ENCODE measurements around the gene UBD. TPM values are rescaled to one million over a fixed set of nuclear protein-coding genes. Genes with fewer than 3 reads are reported as not detected.

UBD gene
- total and polyA plus RNA-seq, 9 of the 15 experiments (the other 6 are each of a cell fraction or from before 2014, with no cell fraction given): not detected

DNA sequence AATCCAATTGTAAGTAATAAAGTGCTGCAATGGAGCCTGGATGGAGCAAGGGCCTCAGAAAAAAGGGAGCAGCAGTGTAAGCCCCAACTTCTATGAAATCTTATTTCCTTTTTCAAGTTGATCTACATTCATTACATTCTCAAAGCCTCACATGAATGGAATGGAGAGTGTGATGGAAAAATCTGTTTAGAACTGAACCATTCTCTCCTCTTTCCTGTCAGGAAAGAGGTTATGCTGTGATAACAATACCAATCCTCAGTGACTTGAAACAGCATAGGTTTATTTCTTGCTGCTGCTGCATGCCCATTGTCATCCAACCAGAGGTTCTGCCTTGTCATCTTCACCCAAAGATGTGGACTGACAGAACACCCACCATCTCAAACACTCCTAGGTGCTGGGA lies 16.5 kb upstream of the UBD start:
- ATAC-seq: no peak
- in situ Hi-C loops (cut with MboI): loop anchor here (25.0 kb wide), 1 partner anchor 739 kb away; no protein-coding TSS in a partner anchor

More for the DNA sequence above, 16.5 kb upstream of the UBD start:
- Histone ChIP-seq H3K9me1 (ENCODE audit: control insufficient read depth, insufficient read depth, low read length) (no peaks in the 10 kb centered on the region), H4K20me1 (replicated peaks; ENCODE audit: control insufficient read depth, insufficient read depth, low read length) (no peaks in the 10 kb centered on the region), H2AFZ (ENCODE audit: low read depth, low read length) (no peak overlapping the region), H3K4me1 (replicated peaks in 1 of 2; ENCODE audit: control insufficient read depth in 2 of 2, insufficient read depth in 2 of 2, low read length in 2 of 2) (no peaks in the 10 kb centered on the region), H3K9me3 (replicated peaks; ENCODE audit: control insufficient read depth, insufficient read depth, low read depth, low read length) (no peaks in the 10 kb centered on the region; the same call in 1 of the 2 replicates), H3K79me2 (ENCODE audit: control insufficient read depth, insufficient read depth, low read length) (no peaks in the 10 kb centered on the region), H3K36me3 (ENCODE audit: control insufficient read depth, insufficient read depth, low read length) (no peaks in the 10 kb centered on the region), H3K9ac (ENCODE audit: insufficient read depth in 1 of 2, low read depth in 2 of 2, low read length in 2 of 2) (no peak overlapping the region), H3K4me3 (no peak overlapping the region), H3K27ac (ENCODE audit: extremely low read depth, low read depth, low read length) (no peak overlapping the region), H3K4me2 (ENCODE audit: insufficient read depth, low read length) (no peak overlapping the region), H3K27me3 (ENCODE audit: control insufficient read depth in 2 of 2, insufficient read depth in 2 of 2, low read length in 2 of 2) (peaks cover 11 to 31% of the 10 kb centered on the region in 2 experiments)
- TF ChIP-seq ZNF121 (CRISPR knock-in tag; conservative IDR thresholded peaks at IDR 0.05) (no peak), HOMEZ (CRISPR knock-in tag; IDR thresholded peaks at IDR 0.05) (no peak), SNAPC5 (CRISPR knock-in tag; IDR thresholded peaks at IDR 0.05) (no peak), EWSR1 (IDR thresholded peaks at IDR 0.05; ENCODE audit: borderline replicate concordance, low read depth, partially characterized antibody) (no peak), ZFP30 (CRISPR knock-in tag; IDR thresholded peaks at IDR 0.05; ENCODE audit: borderline replicate concordance) (no peak), CHD2 (IDR thresholded peaks at IDR 0.05; ENCODE audit: low read depth, low read length) (no peak), KHSRP (IDR thresholded peaks at IDR 0.05) (no peak), PHB (CRISPR knock-in tag; IDR thresholded peaks at IDR 0.05) (no peak), NCOA2 (IDR thresholded peaks at IDR 0.05; ENCODE audit: partially characterized antibody in 2 of 2) (no peak), BRF1 (IDR thresholded peaks at IDR 0.05; ENCODE audit: borderline replicate concordance, extremely low read depth, insufficient read length) (no peak), ZNF324 (CRISPR knock-in tag; IDR thresholded peaks at IDR 0.05) (no peak), ZNF445 (CRISPR knock-in tag; IDR thresholded peaks at IDR 0.05; ENCODE audit: low read depth) (no peak), ARNT (IDR thresholded peaks at IDR 0.05) (no peak), USF2 (CRISPR knock-in tag; IDR thresholded peaks at IDR 0.05) (no peak), ZBTB17 (CRISPR knock-in tag; IDR thresholded peaks at IDR 0.05) (no peak), MBD2 (IDR thresholded peaks at IDR 0.05; ENCODE audit: borderline replicate concordance, low read depth) (no peak), ZNF408 (CRISPR knock-in tag; IDR thresholded peaks at IDR 0.05; ENCODE audit: low read depth) (no peak)
- TF ChIP-seq, protein P1, sequence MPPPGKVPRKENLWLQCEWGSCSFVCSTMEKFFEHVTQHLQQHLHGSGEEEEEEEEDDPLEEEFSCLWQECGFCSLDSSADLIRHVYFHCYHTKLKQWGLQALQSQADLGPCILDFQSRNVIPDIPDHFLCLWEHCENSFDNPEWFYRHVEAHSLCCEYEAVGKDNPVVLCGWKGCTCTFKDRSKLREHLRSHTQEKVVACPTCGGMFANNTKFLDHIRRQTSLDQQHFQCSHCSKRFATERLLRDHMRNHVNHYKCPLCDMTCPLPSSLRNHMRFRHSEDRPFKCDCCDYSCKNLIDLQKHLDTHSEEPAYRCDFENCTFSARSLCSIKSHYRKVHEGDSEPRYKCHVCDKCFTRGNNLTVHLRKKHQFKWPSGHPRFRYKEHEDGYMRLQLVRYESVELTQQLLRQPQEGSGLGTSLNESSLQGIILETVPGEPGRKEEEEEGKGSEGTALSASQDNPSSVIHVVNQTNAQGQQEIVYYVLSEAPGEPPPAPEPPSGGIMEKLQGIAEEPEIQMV (tag; conservative IDR thresholded peaks at IDR 0.05; ENCODE audit: low read depth): no peak
- TF ChIP-seq, protein P2, sequence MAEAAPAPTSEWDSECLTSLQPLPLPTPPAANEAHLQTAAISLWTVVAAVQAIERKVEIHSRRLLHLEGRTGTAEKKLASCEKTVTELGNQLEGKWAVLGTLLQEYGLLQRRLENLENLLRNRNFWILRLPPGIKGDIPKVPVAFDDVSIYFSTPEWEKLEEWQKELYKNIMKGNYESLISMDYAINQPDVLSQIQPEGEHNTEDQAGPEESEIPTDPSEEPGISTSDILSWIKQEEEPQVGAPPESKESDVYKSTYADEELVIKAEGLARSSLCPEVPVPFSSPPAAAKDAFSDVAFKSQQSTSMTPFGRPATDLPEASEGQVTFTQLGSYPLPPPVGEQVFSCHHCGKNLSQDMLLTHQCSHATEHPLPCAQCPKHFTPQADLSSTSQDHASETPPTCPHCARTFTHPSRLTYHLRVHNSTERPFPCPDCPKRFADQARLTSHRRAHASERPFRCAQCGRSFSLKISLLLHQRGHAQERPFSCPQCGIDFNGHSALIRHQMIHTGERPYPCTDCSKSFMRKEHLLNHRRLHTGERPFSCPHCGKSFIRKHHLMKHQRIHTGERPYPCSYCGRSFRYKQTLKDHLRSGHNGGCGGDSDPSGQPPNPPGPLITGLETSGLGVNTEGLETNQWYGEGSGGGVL (CRISPR knock-in tag; IDR thresholded peaks at IDR 0.05): no peak
- POLR2A ChIA-PET: no interaction called here
- CTCF ChIA-PET (ENCODE audit: low intra/inter-chr PET ratio): no interaction called here
- intact Hi-C loops (cut with micrococcal nuclease): no loop called here
- DNase-seq (ENCODE audit: extremely low read depth in 1 of 4, low spot score in 3 of 4) (no peak), FAIRE-seq (no peak)
- no TSS peak for BruUV-seq (replicated peaks)
